Epithelial cell of proximal tubule (primary cell): ENCODE measurements around the gene MBP. TPM values are rescaled to one million over a fixed set of nuclear protein-coding genes. Genes with fewer than 3 reads are reported as not detected.

Source experiments
- DNase-seq: peaks from one replicate; pipeline ENCODE4 v3.0.0-alpha.2; 2011; ENCODE audit warnings: low read depth
- H3K4me3 ChIP-seq: 2 replicates; pipeline ENCODE4 v1.5.1; 2011; ENCODE audit warnings: low read depth, mild to moderate bottlenecking, low read length
- total RNA-seq: library from RNA; depleted of rRNA; stranded (reverse); fragments of >200 nt; gene quantifications from 2 replicates; pipeline ENCODE4 v1.2.3, GENCODE V29; 2015
- TF ChIP-seq, protein P1 (sequence below): conservative IDR thresholded peaks from 2 replicates; pipeline ENCODE4 v1.5.1; 2012; ENCODE audit warnings: low read depth, mild to moderate bottlenecking, low read length

MBP gene
- total RNA-seq, 1 donor from 2014 or later, result 19.1 TPM

GRCh38 chr18:77096936-77097886 is 35.4 kb downstream of the MBP start:
- no peak overlapping the region for H3K4me3 ChIP-seq
- TF ChIP-seq, protein P1, sequence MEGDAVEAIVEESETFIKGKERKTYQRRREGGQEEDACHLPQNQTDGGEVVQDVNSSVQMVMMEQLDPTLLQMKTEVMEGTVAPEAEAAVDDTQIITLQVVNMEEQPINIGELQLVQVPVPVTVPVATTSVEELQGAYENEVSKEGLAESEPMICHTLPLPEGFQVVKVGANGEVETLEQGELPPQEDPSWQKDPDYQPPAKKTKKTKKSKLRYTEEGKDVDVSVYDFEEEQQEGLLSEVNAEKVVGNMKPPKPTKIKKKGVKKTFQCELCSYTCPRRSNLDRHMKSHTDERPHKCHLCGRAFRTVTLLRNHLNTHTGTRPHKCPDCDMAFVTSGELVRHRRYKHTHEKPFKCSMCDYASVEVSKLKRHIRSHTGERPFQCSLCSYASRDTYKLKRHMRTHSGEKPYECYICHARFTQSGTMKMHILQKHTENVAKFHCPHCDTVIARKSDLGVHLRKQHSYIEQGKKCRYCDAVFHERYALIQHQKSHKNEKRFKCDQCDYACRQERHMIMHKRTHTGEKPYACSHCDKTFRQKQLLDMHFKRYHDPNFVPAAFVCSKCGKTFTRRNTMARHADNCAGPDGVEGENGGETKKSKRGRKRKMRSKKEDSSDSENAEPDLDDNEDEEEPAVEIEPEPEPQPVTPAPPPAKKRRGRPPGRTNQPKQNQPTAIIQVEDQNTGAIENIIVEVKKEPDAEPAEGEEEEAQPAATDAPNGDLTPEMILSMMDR, result no peak
- DNase-seq, result no peak

GRCh38 chr18:77095391-77096371 is 36.9 kb downstream of the MBP start:
- no peak for DNase-seq

GRCh38 chr18:77093586-77093985 is 39.0 kb downstream of the MBP start:
- TF ChIP-seq, protein P1, result no peak
- no peak for DNase-seq
- no peak overlapping the region for H3K4me3 ChIP-seq

More at GRCh38 chr18:77095391-77096371, 36.9 kb downstream of the MBP start:
- TF ChIP-seq, protein P1, result no peak
- H3K4me3 ChIP-seq, result no peak overlapping the region

DNA sequence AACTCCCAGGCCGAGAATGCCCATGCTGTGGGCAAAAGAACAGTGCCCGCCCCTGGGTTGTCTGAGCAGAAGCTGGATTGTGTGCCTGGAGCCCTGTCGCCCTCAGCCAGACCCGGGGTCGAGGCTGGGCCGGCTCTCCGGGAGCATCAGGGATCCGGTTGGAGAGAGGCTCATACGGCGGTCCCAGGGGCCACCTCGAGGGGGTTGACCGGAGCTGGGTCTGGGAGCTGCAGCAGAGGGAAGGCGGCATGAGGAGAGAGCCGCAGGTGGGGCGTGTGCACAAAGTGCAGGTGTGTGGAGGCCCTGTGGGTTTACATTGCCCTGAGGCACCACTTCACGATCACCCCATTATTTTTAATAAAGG is 39.5 kb downstream of the MBP start:
- no peak for DNase-seq
- TF ChIP-seq, protein P1, result no peak
- H3K4me3 ChIP-seq, result no peak overlapping the region

GRCh38 chr18:77092104-77093066 is 40.2 kb downstream of the MBP start:
- DNase-seq, result no peak
- TF ChIP-seq, protein P1, result no peak
- no peak overlapping the region for H3K4me3 ChIP-seq

DNA sequence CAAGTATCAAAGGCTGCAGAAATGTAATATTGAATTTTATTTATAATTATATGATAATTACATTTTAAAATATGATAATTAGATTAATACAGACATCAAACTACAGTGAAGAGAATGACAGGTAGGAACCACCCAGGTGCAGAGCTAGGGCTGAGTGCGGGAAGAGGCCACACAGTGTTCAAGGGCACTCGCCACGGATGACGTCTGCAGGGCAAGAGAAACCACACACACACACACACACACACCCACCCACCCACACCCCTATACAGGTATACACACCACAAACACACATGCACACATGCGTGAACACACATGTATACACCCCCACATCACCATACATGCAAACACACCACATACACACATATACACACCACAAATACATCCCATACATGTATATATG is 41.2 kb downstream of the MBP start:
- no peak overlapping the region for H3K4me3 ChIP-seq
- DNase-seq, result no peak
- TF ChIP-seq, protein P1, result no peak
